B cell (primary cell): Measurements from ENCODE around the gene PRAMEF13. TPM values are rescaled to one million over a fixed set of nuclear protein-coding genes. Genes with fewer than 3 reads are reported as not detected.
"Not testable (repeated sequence)": the region's sequence is repeated elsewhere in the genome, so short reads cannot be mapped to it uniquely, and the experiment has no call there.

ENCODE experiments used
- ATAC-seq: fragments of 200-7000 bp; cut with Tn5 transposase; one replicate; pipeline ENCODE4 v1.10.0; 2021; ENCODE audit warnings: low read depth, mild to moderate bottlenecking, moderate number of reproducible peaks, moderate library complexity
- CTCF ChIA-PET: fragments of 350-600 bp; sonication (Branson Sonifier 250); formaldehyde crosslinking; loops from one replicate; lab custom pipeline; 2021; ENCODE audit warnings: antibody characterized with exemption, inconsistent platforms; lab: Charles Lee
- POLR2A ChIA-PET: fragments of 350-600 bp; sonication (Branson Sonifier 250); formaldehyde crosslinking; loops from one replicate; lab custom pipeline; 2021; ENCODE audit warnings: antibody characterized with exemption; lab: Charles Lee
- DNase-seq: peaks from one replicate; pipeline ENCODE4 v3.0.0; 2013
- H2AFZ ChIP-seq: 2 replicates; pipeline ENCODE4 v1.6.1; 2012; ENCODE audit warnings: mild to moderate bottlenecking, low read depth, low read length; ENCODE audit not compliant: insufficient read depth, poor library complexity, severe bottlenecking
- H3K27ac ChIP-seq, 2 donors: 1 replicate in 1 of 2; 2 replicates in 1 of 2; pipeline ENCODE4 v1.5.1; 2012 to 2013; ENCODE audit warnings: low read length in 2 of 2, mild to moderate bottlenecking in 2 of 2, moderate library complexity in 1 of 2
- H3K27me3 ChIP-seq, 4 experiments: fragments of 200-600 bp in 1 of 4; sonication (generic) in 1 of 4; replicated peaks in 1 of 4; 1 replicate in 2 of 4; 2 replicates in 2 of 4; pipeline versions ENCODE4 v1.6.1 to v1.7.0; 2013 to 2016; ENCODE audit warnings: low read length in 3 of 4, mild to moderate bottlenecking in 2 of 4, mixed read lengths in 1 of 4, moderate library complexity in 1 of 4; ENCODE audit not compliant: insufficient read depth in 4 of 4, control insufficient read depth in 3 of 4; ENCODE audit errors: control extremely low read depth in 1 of 4
- H3K36me3 ChIP-seq, 2 experiments: replicated peaks in 1 of 2; 1 replicate in 1 of 2; 2 replicates in 1 of 2; pipeline versions ENCODE4 v1.6.1 to v1.7.1; 2013; ENCODE audit warnings: low read length in 1 of 2; ENCODE audit not compliant: insufficient read depth in 2 of 2, control insufficient read depth in 1 of 2; ENCODE audit errors: control extremely low read depth in 1 of 2, extremely low read depth in 1 of 2
- H3K4me1 ChIP-seq, 2 donors: fragments of 200-600 bp in 1 of 2; sonication (generic) in 1 of 2; 1 replicate in 1 of 2; 2 replicates in 1 of 2; pipeline versions ENCODE4 v1.5.1 to v1.6.1; 2013 to 2017; ENCODE audit warnings: low read length in 2 of 2; ENCODE audit not compliant: control insufficient read depth in 2 of 2, insufficient read depth in 2 of 2
- H3K4me2 ChIP-seq: replicated peaks from 2 replicates; pipeline ENCODE3; 2012; ENCODE audit warnings: mild to moderate bottlenecking, low read depth, low read length; ENCODE audit not compliant: poor library complexity, severe bottlenecking
- H3K4me3 ChIP-seq, 5 experiments: fragments of 200-600 bp in 1 of 5; sonication (generic) in 1 of 5; 1 replicate in 3 of 5; 2 replicates in 2 of 5; pipeline versions ENCODE4 v1.5.1 to v1.7.0; 2011 to 2016; ENCODE audit warnings: low read length in 4 of 5, mild to moderate bottlenecking in 4 of 5, low read depth in 2 of 5, control low read depth in 1 of 5, moderate library complexity in 1 of 5; ENCODE audit not compliant: insufficient read depth in 1 of 5; ENCODE audit errors: control extremely low read depth in 1 of 5, extremely low read depth in 1 of 5
- H3K79me2 ChIP-seq: fragments of 200-600 bp; sonication (generic); one replicate; pipeline ENCODE4 v1.6.0; 2016; ENCODE audit warnings: low read length; ENCODE audit not compliant: control insufficient read depth, insufficient read depth
- H3K9ac ChIP-seq: fragments of 200-600 bp; sonication (generic); 2 replicates; pipeline ENCODE4 v1.6.1; 2017; ENCODE audit warnings: mild to moderate bottlenecking, low read length, moderate library complexity
- H3K9me3 ChIP-seq, 3 donors: one replicate each; pipeline versions ENCODE4 v1.6.1 to v1.7.1; 2013; ENCODE audit warnings: low read length in 2 of 3; ENCODE audit not compliant: control insufficient read depth in 2 of 3, insufficient read depth in 1 of 3; ENCODE audit errors: control extremely low read depth in 1 of 3
- H4K20me1 ChIP-seq: 2 replicates; pipeline ENCODE4 v1.6.0; 2012; ENCODE audit warnings: mild to moderate bottlenecking, low read length; ENCODE audit not compliant: insufficient read depth, control insufficient read depth, poor library complexity, severe bottlenecking
- H3K27ac Mint-ChIP-seq: one replicate; pipeline ENCODE4 v1.8.0; 2021; ENCODE audit warnings: mixed read lengths
- H3K27me3 Mint-ChIP-seq: one replicate; pipeline ENCODE4 v1.8.0; 2021; ENCODE audit warnings: mixed read lengths
- H3K4me1 Mint-ChIP-seq: one replicate; pipeline ENCODE4 v1.8.0; 2021; ENCODE audit warnings: mixed read lengths
- H3K4me3 Mint-ChIP-seq: one replicate; pipeline ENCODE4 v1.8.0; 2021; ENCODE audit warnings: mixed read lengths
- H3K9me3 Mint-ChIP-seq: one replicate; pipeline ENCODE4 v1.8.0; 2022; ENCODE audit warnings: mixed read lengths; ENCODE audit not compliant: insufficient read depth
- WGBS: methylation state at CpG from one replicate; pipeline ENCODE4 v1.1.5; 2013; ENCODE audit warnings: missing lambda C conversion rate; ENCODE audit not compliant: insufficient coverage; 5-methylcytosine and 5-hydroxymethylcytosine counted together
- intact Hi-C: fragments of 100-400 bp; cut with micrococcal nuclease; formaldehyde crosslinking; loops from one replicate; pipeline ENCODE4 v1.10.0; 2022
- polyA minus RNA-seq: library from RNA; depleted of rRNA, polyadenylated mRNA; stranded (reverse); fragments of >200 nt; gene quantifications from 2 replicates; pipeline ENCODE4 v1.2.3, GENCODE V29; 2012
- polyA plus RNA-seq: library from polyadenylated mRNA; depleted of rRNA; stranded (reverse); fragments of >200 nt; gene quantifications from 2 replicates; pipeline ENCODE4 v1.2.3, GENCODE V29; 2012
- total RNA-seq, 2 donors: library from RNA; stranded (reverse); fragments of 120-200 nt in 1 of 2; gene quantifications; 1 replicate in 1 of 2; 2 replicates in 1 of 2; pipeline versions ENCODE4 v1.2.3 to v1.2.4, GENCODE V29; 2013 to 2022

Gene PRAMEF13, protein sequence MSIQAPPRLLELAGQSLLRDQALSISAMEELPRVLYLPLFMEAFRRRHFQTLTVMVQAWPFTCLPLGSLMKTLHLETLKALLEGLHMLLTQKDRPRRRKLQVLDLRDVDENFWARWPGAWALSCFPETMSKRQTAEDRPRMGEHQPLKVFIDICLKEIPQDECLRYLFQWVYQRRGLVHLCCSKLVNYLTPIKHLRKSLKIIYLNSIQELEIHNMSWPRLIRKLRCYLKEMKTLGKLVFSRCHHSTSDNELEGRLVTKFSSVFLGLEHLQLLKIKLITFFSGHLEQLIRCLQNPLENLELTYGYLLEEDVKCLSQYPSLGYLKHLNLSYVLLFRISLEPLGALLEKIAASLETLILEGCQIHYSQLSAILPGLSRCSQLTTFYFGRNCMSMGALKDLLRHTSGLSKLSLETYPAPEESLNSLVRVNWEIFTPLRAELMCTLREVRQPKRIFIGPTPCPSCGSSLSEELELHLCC
- total RNA-seq (not detected in 2 replicates), polyA plus RNA-seq (not detected in 2 replicates), polyA minus RNA-seq (not detected in 2 replicates)
- not detected for total RNA-seq (2013)

DNA sequence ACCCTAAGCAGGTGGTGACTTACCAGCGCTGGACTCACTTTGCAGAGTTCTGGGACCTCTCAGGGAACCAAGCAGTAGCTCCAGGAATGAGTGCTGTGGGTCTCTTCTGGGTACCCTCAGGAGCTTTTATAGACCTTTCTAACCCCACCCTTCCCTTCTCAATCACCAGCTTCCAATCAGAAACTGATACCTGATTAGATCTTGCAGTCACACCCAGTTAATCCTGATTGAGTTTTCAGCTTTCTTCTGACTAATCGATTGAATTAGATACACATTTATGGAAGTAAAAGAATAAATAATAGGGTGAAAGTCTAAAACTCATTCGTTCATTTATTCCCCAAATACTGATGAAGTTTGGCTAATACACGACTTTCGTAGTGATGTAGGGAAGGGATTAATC is at the start of gene PRAMEF13:
TSS of gene PRAMEF13 (minus strand) at position 101 of the 400 bp plus-strand sequence. CDS start 1,820 bp downstream, outside the sequence.
- DNase-seq, H2AFZ ChIP-seq, H4K20me1 ChIP-seq, H3K79me2 ChIP-seq, H3K27ac ChIP-seq, H3K4me2 ChIP-seq, H3K9me3 Mint-ChIP-seq, H3K4me3 ChIP-seq, ATAC-seq, H3K27ac Mint-ChIP-seq, POLR2A ChIA-PET, H3K27me3 ChIP-seq, H3K4me1 Mint-ChIP-seq, H3K9me3 ChIP-seq, H3K36me3 ChIP-seq, intact Hi-C loops, CTCF ChIA-PET, H3K4me3 Mint-ChIP-seq, H3K9ac ChIP-seq, H3K27me3 Mint-ChIP-seq, H3K4me1 ChIP-seq: not testable (repeated sequence)
- no CpG with 5 or more reads among the region's 5 CpGs for WGBS

DNA sequence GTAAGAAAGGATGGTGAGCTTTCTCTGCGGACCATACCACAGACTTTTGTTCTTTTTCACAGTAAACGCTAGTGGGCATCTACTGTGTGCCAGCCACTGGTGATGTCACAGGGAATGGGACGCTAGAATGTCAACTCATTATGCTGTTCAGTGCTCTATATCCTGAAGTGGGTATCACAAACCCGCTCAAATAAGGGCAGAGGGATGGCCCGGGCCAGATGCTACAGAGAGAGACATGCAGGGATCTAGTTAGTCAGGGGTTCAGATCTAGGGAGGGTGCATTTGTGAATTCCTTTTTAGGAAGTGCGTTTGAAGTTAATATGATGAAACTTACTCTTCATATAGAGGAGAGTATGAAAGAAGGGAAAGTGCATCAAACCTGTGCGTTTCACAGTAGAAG is 45.9 kb upstream of the PRAMEF13 start:
- POLR2A ChIA-PET, H3K4me3 Mint-ChIP-seq, H3K4me1 Mint-ChIP-seq, H3K27me3 ChIP-seq, DNase-seq, ATAC-seq, H3K27ac Mint-ChIP-seq, H3K79me2 ChIP-seq, intact Hi-C loops, H3K36me3 ChIP-seq, H3K4me3 ChIP-seq, H3K9me3 Mint-ChIP-seq, H3K27me3 Mint-ChIP-seq, H3K9me3 ChIP-seq, H3K4me2 ChIP-seq, H3K27ac ChIP-seq, H3K4me1 ChIP-seq, H4K20me1 ChIP-seq, CTCF ChIA-PET, H3K9ac ChIP-seq, H2AFZ ChIP-seq: not testable (repeated sequence)
- WGBS = 88% methylated on average over 3 of the region's 7 CpGs

DNA sequence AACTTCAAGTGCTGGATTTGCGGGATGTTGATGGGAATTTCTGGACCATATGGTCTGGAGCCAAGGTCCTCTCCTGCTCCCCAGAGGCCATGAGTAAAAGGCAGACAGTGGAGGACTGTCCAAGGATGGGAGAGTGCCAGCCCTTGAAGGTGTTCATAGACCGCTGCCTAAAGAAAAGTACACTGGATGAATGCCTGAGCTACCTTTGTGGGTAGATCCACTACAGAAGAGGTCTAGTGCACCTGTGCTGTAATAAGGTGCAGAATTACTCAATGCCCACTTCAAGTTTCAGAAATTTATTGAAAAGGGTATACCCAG is 45.3 kb upstream of the PRAMEF13 start:
- CTCF ChIA-PET, H3K4me3 ChIP-seq, H2AFZ ChIP-seq, H3K4me1 Mint-ChIP-seq, H3K27me3 ChIP-seq, H3K9me3 ChIP-seq, H3K27ac Mint-ChIP-seq, H3K4me3 Mint-ChIP-seq, H3K79me2 ChIP-seq, POLR2A ChIA-PET, H3K27me3 Mint-ChIP-seq, H4K20me1 ChIP-seq, intact Hi-C loops, H3K4me1 ChIP-seq, H3K36me3 ChIP-seq, H3K27ac ChIP-seq, DNase-seq, ATAC-seq, H3K9ac ChIP-seq, H3K4me2 ChIP-seq, H3K9me3 Mint-ChIP-seq: not testable (repeated sequence)
- WGBS = 91% methylated on average over 2 of the region's 2 CpGs

DNA sequence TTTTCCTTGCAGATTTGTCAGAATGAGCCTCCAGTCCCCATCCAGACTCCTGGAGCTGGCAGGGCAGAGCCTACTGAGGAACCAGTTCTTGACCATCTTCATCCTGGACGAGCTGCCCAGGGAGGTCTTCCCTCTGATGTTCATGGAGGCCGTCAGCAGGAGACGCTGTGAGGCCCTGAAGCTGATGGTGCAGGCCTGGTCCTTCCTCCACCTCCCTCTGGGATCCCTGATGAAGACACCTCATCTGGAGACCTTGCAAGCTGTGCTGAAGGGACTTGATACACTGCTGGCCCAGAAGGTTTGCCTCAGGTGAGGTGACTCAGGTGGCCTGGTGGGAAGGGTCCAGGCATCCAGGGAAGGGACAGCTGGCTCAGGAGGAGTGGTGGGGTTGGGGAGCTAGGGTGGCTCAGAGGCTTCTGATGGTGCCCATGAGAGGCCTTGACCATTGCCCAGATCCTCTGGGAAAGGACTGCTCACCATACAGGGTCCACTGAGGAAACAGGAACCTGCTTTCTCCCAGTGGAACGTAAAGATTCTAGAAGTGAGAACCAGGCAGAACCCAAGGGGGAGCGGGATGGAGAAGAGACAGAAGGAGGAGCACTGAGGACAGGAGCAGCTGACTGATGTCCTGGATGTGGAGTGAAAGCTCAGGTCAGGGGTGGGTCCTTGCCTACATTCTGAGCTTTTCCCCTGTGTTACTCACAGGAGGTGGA is 44.8 kb upstream of the PRAMEF13 start:
- CTCF ChIA-PET = not testable (repeated sequence)

More for the DNA sequence above, 44.8 kb upstream of the PRAMEF13 start:
- H3K9me3 Mint-ChIP-seq, intact Hi-C loops, H4K20me1 ChIP-seq, H3K4me3 ChIP-seq, H3K27me3 Mint-ChIP-seq, H3K9me3 ChIP-seq, DNase-seq, ATAC-seq, H3K4me3 Mint-ChIP-seq, H2AFZ ChIP-seq, H3K27ac Mint-ChIP-seq, H3K4me1 ChIP-seq, H3K4me1 Mint-ChIP-seq, H3K4me2 ChIP-seq, H3K9ac ChIP-seq, H3K27me3 ChIP-seq, POLR2A ChIA-PET, H3K79me2 ChIP-seq, H3K27ac ChIP-seq, H3K36me3 ChIP-seq: not testable (repeated sequence)
- WGBS = 76% methylated on average over 5 of the region's 5 CpGs
